ENCODE measurements around the gene KRT15. TPM values are rescaled to one million over a fixed set of nuclear protein-coding genes. Genes with fewer than 3 reads are reported as not detected.

The KRT15 gene
- total and polyA plus RNA-seq, 2 donors (not counting 1 experiment from before 2014, with no cell fraction given), result not detected

GRCh38 chr17:41529491-41529915 lies 10.8 kb upstream of the KRT15 start:
- Histone ChIP-seq H3K4me2 (replicated peaks; ENCODE audit: low read depth, low read length, poor library complexity, severe bottlenecking) (no peak overlapping the region), H4K20me1 (ENCODE audit: control insufficient read depth, insufficient read depth, low read length, poor library complexity, severe bottlenecking) (no peaks in the 10 kb centered on the region), H3K36me3 (replicated peaks in 1 of 2; ENCODE audit: control extremely low read depth in 1 of 2, control insufficient read depth in 1 of 2, extremely low read depth in 1 of 2, insufficient read depth in 2 of 2, low read length in 1 of 2) (no peaks in the 10 kb centered on the region), H3K9ac (ENCODE audit: low read length) (no peak overlapping the region), H3K79me2 (ENCODE audit: control insufficient read depth, insufficient read depth, low read length) (no peaks in the 10 kb centered on the region), H3K4me3 (ENCODE audit: control extremely low read depth in 1 of 5, extremely low read depth in 1 of 5, insufficient read depth in 1 of 5, low read depth in 2 of 5, low read length in 4 of 5) (no peak overlapping the region), H3K4me1 (ENCODE audit: control insufficient read depth in 2 of 2, insufficient read depth in 2 of 2, low read length in 2 of 2) (peaks cover 13 to 16% of the 10 kb centered on the region in 2 donors), H3K27me3 (replicated peaks in 1 of 4; ENCODE audit: control extremely low read depth in 1 of 4, control insufficient read depth in 3 of 4, insufficient read depth in 4 of 4, low read length in 3 of 4) (peaks cover 0 to 47% (median 16%) of the 10 kb centered on the region in 4 experiments), H3K9me3 (ENCODE audit: control extremely low read depth in 1 of 3, control insufficient read depth in 2 of 3, insufficient read depth in 1 of 3, low read length in 2 of 3) (peaks cover 0 to 7% (median 0%) of the 10 kb centered on the region in 3 donors), H2AFZ (ENCODE audit: insufficient read depth, low read depth, low read length, poor library complexity, severe bottlenecking) (no peak overlapping the region), H3K27ac (ENCODE audit: low read length in 2 of 2) (no peak overlapping the region)
- intact Hi-C loops (cut with micrococcal nuclease), result no loop called here
- POLR2A ChIA-PET, result no interaction called here
- no peak overlapping the region for H3K4me3 Mint-ChIP-seq
- H3K9me3 Mint-ChIP-seq (ENCODE audit: insufficient read depth), result no peaks in the 10 kb centered on the region
- ATAC-seq (ENCODE audit: low read depth) (no peak), DNase-seq (no peak)
- no peak overlapping the region for H3K27ac Mint-ChIP-seq
- peaks cover 9% of the 10 kb centered on the region for H3K4me1 Mint-ChIP-seq
- 58% methylated on average over 4 of the region's 5 CpGs for WGBS (ENCODE audit: insufficient coverage)
- H3K27me3 Mint-ChIP-seq, result peaks cover 60% of the 10 kb centered on the region
- CTCF ChIA-PET, result no interaction called here
- TF ChIP-seq CTCF (IDR thresholded peaks at IDR 0.05), result no peak
- no peak for TF ChIP-seq EZH2 (IDR thresholded peaks at IDR 0.05; ENCODE audit: borderline replicate concordance, insufficient read depth, low read depth, low read length, poor library complexity, severe bottlenecking)

GRCh38 chr17:41528959-41529353 lies 10.3 kb upstream of the KRT15 start:
- Histone ChIP-seq H4K20me1 (ENCODE audit: control insufficient read depth, insufficient read depth, low read length, poor library complexity, severe bottlenecking) (no peaks in the 10 kb centered on the region), H3K9me3 (ENCODE audit: control extremely low read depth in 1 of 3, control insufficient read depth in 2 of 3, insufficient read depth in 1 of 3, low read length in 2 of 3) (peaks cover 0 to 7% (median 0%) of the 10 kb centered on the region in 3 donors), H3K4me1 (ENCODE audit: control insufficient read depth in 2 of 2, insufficient read depth in 2 of 2, low read length in 2 of 2) (peaks cover 13 to 16% of the 10 kb centered on the region in 2 donors), H3K4me2 (replicated peaks; ENCODE audit: low read depth, low read length, poor library complexity, severe bottlenecking) (no peak overlapping the region), H3K9ac (ENCODE audit: low read length) (no peak overlapping the region), H3K4me3 (ENCODE audit: control extremely low read depth in 1 of 5, extremely low read depth in 1 of 5, insufficient read depth in 1 of 5, low read depth in 2 of 5, low read length in 4 of 5) (no peak overlapping the region), H3K27me3 (replicated peaks in 1 of 4; ENCODE audit: control extremely low read depth in 1 of 4, control insufficient read depth in 3 of 4, insufficient read depth in 4 of 4, low read length in 3 of 4) (peaks cover 0 to 47% (median 16%) of the 10 kb centered on the region in 4 experiments), H3K79me2 (ENCODE audit: control insufficient read depth, insufficient read depth, low read length) (no peaks in the 10 kb centered on the region), H3K27ac (ENCODE audit: low read length in 2 of 2) (no peak overlapping the region), H3K36me3 (replicated peaks in 1 of 2; ENCODE audit: control extremely low read depth in 1 of 2, control insufficient read depth in 1 of 2, extremely low read depth in 1 of 2, insufficient read depth in 2 of 2, low read length in 1 of 2) (no peaks in the 10 kb centered on the region), H2AFZ (ENCODE audit: insufficient read depth, low read depth, low read length, poor library complexity, severe bottlenecking) (no peak overlapping the region)
- no peak for DNase-seq
- Mint-ChIP-seq H3K27me3 (peaks cover 63% of the 10 kb centered on the region), H3K4me3 (peak overlapping the region; percentile 18), H3K9me3 (ENCODE audit: insufficient read depth) (no peaks in the 10 kb centered on the region), H3K4me1 (peaks cover 9% of the 10 kb centered on the region), H3K27ac (no peak overlapping the region)
- CTCF ChIA-PET, result no interaction called here
- TF ChIP-seq CTCF (IDR thresholded peaks at IDR 0.05) (no peak), EZH2 (IDR thresholded peaks at IDR 0.05; ENCODE audit: borderline replicate concordance, insufficient read depth, low read depth, low read length, poor library complexity, severe bottlenecking) (no peak)
- ATAC-seq (ENCODE audit: low read depth), result no peak
- 39% methylated on average over 10 of the region's 10 CpGs for WGBS (ENCODE audit: insufficient coverage)
- intact Hi-C loops (cut with micrococcal nuclease), result no loop called here
- POLR2A ChIA-PET, result no interaction called here

All from B cell (primary cell).